ENCODE results near the gene LNX1. TPM values are rescaled to one million over a fixed set of nuclear protein-coding genes. Genes with fewer than 3 reads are reported as not detected.

LNX1 gene
- total and polyA plus RNA-seq, 2 of the 8 experiments (the other 6 are each of a cell fraction or from before 2014, with no cell fraction given), result 2.7 to 3.8 TPM

DNA sequence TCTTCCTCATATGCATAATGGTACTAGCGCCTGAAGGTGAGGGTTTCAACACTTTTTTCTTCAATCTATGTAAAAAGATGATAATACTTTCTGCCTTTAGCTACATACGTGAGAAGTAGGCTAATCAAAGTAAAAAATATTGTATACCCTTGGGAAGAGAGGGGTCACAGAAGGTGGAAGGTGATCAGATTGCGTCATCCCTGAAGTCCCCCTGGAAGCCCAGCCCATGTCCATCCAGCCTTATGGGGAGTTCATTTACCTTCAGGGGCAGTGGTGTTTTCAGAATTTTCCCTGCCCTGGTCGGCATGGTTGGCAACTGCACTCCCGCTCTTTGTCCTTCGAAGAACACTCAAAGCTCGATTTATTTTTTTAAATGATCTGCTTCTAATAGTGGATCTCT lies 84.2 kb downstream of the LNX1 start (continued):
- TF ChIP-seq, protein P1, sequence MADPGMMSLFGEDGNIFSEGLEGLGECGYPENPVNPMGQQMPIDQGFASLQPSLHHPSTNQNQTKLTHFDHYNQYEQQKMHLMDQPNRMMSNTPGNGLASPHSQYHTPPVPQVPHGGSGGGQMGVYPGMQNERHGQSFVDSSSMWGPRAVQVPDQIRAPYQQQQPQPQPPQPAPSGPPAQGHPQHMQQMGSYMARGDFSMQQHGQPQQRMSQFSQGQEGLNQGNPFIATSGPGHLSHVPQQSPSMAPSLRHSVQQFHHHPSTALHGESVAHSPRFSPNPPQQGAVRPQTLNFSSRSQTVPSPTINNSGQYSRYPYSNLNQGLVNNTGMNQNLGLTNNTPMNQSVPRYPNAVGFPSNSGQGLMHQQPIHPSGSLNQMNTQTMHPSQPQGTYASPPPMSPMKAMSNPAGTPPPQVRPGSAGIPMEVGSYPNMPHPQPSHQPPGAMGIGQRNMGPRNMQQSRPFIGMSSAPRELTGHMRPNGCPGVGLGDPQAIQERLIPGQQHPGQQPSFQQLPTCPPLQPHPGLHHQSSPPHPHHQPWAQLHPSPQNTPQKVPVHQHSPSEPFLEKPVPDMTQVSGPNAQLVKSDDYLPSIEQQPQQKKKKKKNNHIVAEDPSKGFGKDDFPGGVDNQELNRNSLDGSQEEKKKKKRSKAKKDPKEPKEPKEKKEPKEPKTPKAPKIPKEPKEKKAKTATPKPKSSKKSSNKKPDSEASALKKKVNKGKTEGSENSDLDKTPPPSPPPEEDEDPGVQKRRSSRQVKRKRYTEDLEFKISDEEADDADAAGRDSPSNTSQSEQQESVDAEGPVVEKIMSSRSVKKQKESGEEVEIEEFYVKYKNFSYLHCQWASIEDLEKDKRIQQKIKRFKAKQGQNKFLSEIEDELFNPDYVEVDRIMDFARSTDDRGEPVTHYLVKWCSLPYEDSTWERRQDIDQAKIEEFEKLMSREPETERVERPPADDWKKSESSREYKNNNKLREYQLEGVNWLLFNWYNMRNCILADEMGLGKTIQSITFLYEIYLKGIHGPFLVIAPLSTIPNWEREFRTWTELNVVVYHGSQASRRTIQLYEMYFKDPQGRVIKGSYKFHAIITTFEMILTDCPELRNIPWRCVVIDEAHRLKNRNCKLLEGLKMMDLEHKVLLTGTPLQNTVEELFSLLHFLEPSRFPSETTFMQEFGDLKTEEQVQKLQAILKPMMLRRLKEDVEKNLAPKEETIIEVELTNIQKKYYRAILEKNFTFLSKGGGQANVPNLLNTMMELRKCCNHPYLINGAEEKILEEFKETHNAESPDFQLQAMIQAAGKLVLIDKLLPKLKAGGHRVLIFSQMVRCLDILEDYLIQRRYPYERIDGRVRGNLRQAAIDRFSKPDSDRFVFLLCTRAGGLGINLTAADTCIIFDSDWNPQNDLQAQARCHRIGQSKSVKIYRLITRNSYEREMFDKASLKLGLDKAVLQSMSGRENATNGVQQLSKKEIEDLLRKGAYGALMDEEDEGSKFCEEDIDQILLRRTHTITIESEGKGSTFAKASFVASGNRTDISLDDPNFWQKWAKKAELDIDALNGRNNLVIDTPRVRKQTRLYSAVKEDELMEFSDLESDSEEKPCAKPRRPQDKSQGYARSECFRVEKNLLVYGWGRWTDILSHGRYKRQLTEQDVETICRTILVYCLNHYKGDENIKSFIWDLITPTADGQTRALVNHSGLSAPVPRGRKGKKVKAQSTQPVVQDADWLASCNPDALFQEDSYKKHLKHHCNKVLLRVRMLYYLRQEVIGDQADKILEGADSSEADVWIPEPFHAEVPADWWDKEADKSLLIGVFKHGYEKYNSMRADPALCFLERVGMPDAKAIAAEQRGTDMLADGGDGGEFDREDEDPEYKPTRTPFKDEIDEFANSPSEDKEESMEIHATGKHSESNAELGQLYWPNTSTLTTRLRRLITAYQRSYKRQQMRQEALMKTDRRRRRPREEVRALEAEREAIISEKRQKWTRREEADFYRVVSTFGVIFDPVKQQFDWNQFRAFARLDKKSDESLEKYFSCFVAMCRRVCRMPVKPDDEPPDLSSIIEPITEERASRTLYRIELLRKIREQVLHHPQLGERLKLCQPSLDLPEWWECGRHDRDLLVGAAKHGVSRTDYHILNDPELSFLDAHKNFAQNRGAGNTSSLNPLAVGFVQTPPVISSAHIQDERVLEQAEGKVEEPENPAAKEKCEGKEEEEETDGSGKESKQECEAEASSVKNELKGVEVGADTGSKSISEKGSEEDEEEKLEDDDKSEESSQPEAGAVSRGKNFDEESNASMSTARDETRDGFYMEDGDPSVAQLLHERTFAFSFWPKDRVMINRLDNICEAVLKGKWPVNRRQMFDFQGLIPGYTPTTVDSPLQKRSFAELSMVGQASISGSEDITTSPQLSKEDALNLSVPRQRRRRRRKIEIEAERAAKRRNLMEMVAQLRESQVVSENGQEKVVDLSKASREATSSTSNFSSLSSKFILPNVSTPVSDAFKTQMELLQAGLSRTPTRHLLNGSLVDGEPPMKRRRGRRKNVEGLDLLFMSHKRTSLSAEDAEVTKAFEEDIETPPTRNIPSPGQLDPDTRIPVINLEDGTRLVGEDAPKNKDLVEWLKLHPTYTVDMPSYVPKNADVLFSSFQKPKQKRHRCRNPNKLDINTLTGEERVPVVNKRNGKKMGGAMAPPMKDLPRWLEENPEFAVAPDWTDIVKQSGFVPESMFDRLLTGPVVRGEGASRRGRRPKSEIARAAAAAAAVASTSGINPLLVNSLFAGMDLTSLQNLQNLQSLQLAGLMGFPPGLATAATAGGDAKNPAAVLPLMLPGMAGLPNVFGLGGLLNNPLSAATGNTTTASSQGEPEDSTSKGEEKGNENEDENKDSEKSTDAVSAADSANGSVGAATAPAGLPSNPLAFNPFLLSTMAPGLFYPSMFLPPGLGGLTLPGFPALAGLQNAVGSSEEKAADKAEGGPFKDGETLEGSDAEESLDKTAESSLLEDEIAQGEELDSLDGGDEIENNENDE (IDR thresholded peaks at IDR 0.05; ENCODE audit: insufficient replicate concordance, low read length), result no peak
- no peak for TF ChIP-seq JUN (IDR thresholded peaks at IDR 0.05; ENCODE audit: low read depth, low read length)
- TF ChIP-seq HDAC2 (IDR thresholded peaks at IDR 0.05; ENCODE audit: borderline replicate concordance in 1 of 2, low read depth in 2 of 2, low read length in 2 of 2), result no peak
- no peak for TF ChIP-seq RBBP5 (IDR thresholded peaks at IDR 0.05; ENCODE audit: borderline replicate concordance, low read depth, low read length)
- no peak for TF ChIP-seq PHF8 (conservative IDR thresholded peaks at IDR 0.05; ENCODE audit: low read depth, low read length)
- no peak for TF ChIP-seq MAFK (IDR thresholded peaks at IDR 0.05; ENCODE audit: low read depth, low read length)
- no peak for TF ChIP-seq RFX5 (IDR thresholded peaks at IDR 0.05; ENCODE audit: borderline replicate concordance, low read depth, low read length)
- no peak for TF ChIP-seq KDM1A (IDR thresholded peaks at IDR 0.05; ENCODE audit: borderline replicate concordance, low read length)
- TF ChIP-seq SRF (IDR thresholded peaks at IDR 0.05; ENCODE audit: low read depth, low read length), result no peak
- TF ChIP-seq, protein P2, sequence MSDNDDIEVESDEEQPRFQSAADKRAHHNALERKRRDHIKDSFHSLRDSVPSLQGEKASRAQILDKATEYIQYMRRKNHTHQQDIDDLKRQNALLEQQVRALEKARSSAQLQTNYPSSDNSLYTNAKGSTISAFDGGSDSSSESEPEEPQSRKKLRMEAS (IDR thresholded peaks at IDR 0.05), result no peak
- TF ChIP-seq GTF2F1 (IDR thresholded peaks at IDR 0.05; ENCODE audit: borderline replicate concordance, low read depth, low read length), result no peak
- TF ChIP-seq TBP (IDR thresholded peaks at IDR 0.05; ENCODE audit: low read depth, low read length), result no peak

All from H1 (cell line).